Activated CD8-positive, alpha-beta T cell treated with anti-CD3 and anti-CD28 coated beads, Interleukin-2, amount 10 ng/mL, durations not matched to agents 7 days and 5 days (primary cell): ENCODE measurements around the gene SLC6A6. TPM values are rescaled to one million over a fixed set of nuclear protein-coding genes. Genes with fewer than 3 reads are reported as not detected.

Source experiments
- ATAC-seq: fragments of 150-1000 bp; cut with Tn5 transposase; one replicate; pipeline ENCODE4 v1.10.0; 2021; ENCODE audit warnings: moderate library complexity
- CTCF ChIA-PET: fragments of 350-600 bp; sonication (Branson Sonifier 250); formaldehyde crosslinking; loops from one replicate; lab custom pipeline; 2021; ENCODE audit warnings: antibody characterized with exemption; lab: Charles Lee
- POLR2A ChIA-PET: fragments of 350-600 bp; sonication (Branson Sonifier 250); formaldehyde crosslinking; loops from one replicate; lab custom pipeline; 2021; ENCODE audit warnings: antibody characterized with exemption; lab: Charles Lee
- DNase-seq: peaks from one replicate; pipeline ENCODE4 v3.0.0-alpha.2; 2020
- H3K27ac Mint-ChIP-seq: one replicate; pipeline ENCODE4 v1.8.0; 2021; ENCODE audit warnings: mild to moderate bottlenecking, mixed read lengths
- H3K27me3 Mint-ChIP-seq: one replicate; pipeline ENCODE4 v1.8.0; 2021; ENCODE audit warnings: low read depth, mixed read lengths
- H3K36me3 Mint-ChIP-seq: one replicate; pipeline ENCODE4 v1.8.0; 2021; ENCODE audit warnings: low read depth, mixed read lengths
- H3K4me1 Mint-ChIP-seq: one replicate; pipeline ENCODE4 v1.8.0; 2021; ENCODE audit warnings: low read depth, mixed read lengths
- H3K4me3 Mint-ChIP-seq: one replicate; pipeline ENCODE4 v1.8.0; 2021; ENCODE audit warnings: mild to moderate bottlenecking, mixed read lengths
- H3K9me3 Mint-ChIP-seq: one replicate; pipeline ENCODE4 v1.8.0; 2022; ENCODE audit warnings: mixed read lengths; ENCODE audit not compliant: insufficient read depth
- total RNA-seq, 2 experiments: library from RNA; stranded (reverse); gene quantifications; one replicate each; pipeline ENCODE4 v1.2.3, GENCODE V29; 2021

SLC6A6 gene
- total RNA-seq, 2 experiments from 2014 or later = 36.8 to 37.9 TPM

- no peak for ATAC-seq
- Mint-ChIP-seq H3K9me3 (no peaks in the 10 kb centered on the region), H3K27ac (no peak overlapping the region), H3K27me3 (peaks cover 11% of the 10 kb centered on the region), H3K4me3 (no peak overlapping the region), H3K4me1 (no peaks in the 10 kb centered on the region), H3K36me3 (no peaks in the 10 kb centered on the region)
- POLR2A ChIA-PET = no interaction called here
- CTCF ChIA-PET = no interaction called here
- DNase-seq = no peak
Measured at GRCh38 chr3:14525685-14526631, 123.6 kb downstream of the SLC6A6 start.

DNA sequence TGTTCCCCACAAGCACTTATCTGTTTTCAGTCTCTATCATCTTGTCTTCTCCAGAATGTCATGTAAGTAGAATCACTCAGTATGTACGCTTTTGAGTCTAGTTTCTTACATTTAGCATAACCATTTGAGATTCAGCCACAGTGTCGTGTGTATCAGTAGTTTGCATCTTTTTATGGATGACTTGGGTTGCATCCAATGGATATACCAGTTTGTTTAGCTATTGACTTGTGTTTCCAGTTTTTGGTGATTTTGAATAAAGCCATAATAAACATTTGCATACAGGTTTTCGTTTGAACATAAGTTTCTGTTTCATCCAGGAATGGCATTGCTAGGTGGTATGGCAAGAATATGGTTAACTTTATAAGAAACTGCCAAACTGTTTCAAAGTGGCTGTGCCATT, 125.7 kb downstream of the SLC6A6 start:
- no peaks in the 10 kb centered on the region for H3K4me1 Mint-ChIP-seq
- H3K9me3 Mint-ChIP-seq = no peaks in the 10 kb centered on the region
- ATAC-seq (no peak), DNase-seq (no peak)
- POLR2A ChIA-PET = no interaction called here
- CTCF ChIA-PET = interaction anchor here (0.6 kb wide), 1 partner anchor 42 kb away, joined by 3 read pairs; no protein-coding TSS in a partner anchor
- H3K4me3 Mint-ChIP-seq = no peak overlapping the region
- H3K27me3 Mint-ChIP-seq = peaks cover 12% of the 10 kb centered on the region
- H3K36me3 Mint-ChIP-seq = no peaks in the 10 kb centered on the region
- no peak overlapping the region for H3K27ac Mint-ChIP-seq

DNA sequence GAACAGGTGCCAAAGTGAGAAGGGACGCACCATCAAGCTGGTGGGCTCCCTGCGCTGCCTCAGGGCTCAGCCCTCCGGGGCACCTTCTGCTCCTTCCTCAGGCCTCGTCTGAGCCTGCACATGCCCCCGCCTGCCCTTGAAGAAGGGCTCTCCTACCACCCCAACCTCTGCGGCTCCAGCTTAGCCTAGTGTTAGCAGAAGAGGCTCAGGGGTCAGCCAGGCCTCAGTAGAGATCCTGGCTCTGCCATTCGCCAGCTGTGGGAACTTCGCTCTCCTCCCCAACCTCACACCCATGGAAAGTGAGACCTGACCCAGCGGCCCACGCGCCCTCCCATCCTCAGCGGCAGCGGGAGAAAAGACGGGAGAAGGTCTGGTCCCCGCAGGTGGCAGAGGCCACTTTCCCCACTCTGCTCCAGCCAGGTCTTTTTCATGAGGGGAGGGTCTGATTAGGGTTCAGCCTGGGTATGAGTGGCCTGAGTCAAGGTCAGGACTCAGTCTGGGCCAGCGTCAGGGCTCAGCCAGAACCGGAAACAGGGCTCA, 129.5 kb downstream of the SLC6A6 start:
- no peak overlapping the region for H3K27ac Mint-ChIP-seq
- CTCF ChIA-PET = no interaction called here
- POLR2A ChIA-PET = no interaction called here
- no peaks in the 10 kb centered on the region for H3K36me3 Mint-ChIP-seq
- no peak for DNase-seq
- no peak overlapping the region for H3K4me3 Mint-ChIP-seq
- H3K27me3 Mint-ChIP-seq = peaks cover 12% of the 10 kb centered on the region
- no peaks in the 10 kb centered on the region for H3K9me3 Mint-ChIP-seq
- ATAC-seq = no peak
- H3K4me1 Mint-ChIP-seq = no peaks in the 10 kb centered on the region

GRCh38 chr3:14532691-14533456, 130.5 kb downstream of the SLC6A6 start:
- H3K4me1 Mint-ChIP-seq = no peaks in the 10 kb centered on the region
- no peaks in the 10 kb centered on the region for H3K36me3 Mint-ChIP-seq
- POLR2A ChIA-PET = interaction anchor here (1.0 kb wide), 1 partner anchor 47 kb away, joined by 3 read pairs; no protein-coding TSS in a partner anchor
- DNase-seq (peak; percentile 30), ATAC-seq (peak; percentile 44)
- CTCF ChIA-PET = no interaction called here
- H3K27ac Mint-ChIP-seq = no peak overlapping the region
- H3K9me3 Mint-ChIP-seq = no peaks in the 10 kb centered on the region
- peaks cover 10% of the 10 kb centered on the region for H3K27me3 Mint-ChIP-seq
- no peak overlapping the region for H3K4me3 Mint-ChIP-seq

GRCh38 chr3:14533457-14533958, 131.1 kb downstream of the SLC6A6 start:
- H3K9me3 Mint-ChIP-seq = no peaks in the 10 kb centered on the region
- H3K27ac Mint-ChIP-seq = no peak overlapping the region
- ChIA-PET POLR2A (interaction anchor here (1.0 kb wide), 1 partner anchor 47 kb away, joined by 3 read pairs; no protein-coding TSS in a partner anchor), CTCF (no interaction called here)
- DNase-seq (no peak), ATAC-seq (no peak)
- H3K4me1 Mint-ChIP-seq = no peaks in the 10 kb centered on the region
- H3K27me3 Mint-ChIP-seq = peaks cover 8% of the 10 kb centered on the region
- H3K4me3 Mint-ChIP-seq = no peak overlapping the region
- H3K36me3 Mint-ChIP-seq = no peaks in the 10 kb centered on the region

DNA sequence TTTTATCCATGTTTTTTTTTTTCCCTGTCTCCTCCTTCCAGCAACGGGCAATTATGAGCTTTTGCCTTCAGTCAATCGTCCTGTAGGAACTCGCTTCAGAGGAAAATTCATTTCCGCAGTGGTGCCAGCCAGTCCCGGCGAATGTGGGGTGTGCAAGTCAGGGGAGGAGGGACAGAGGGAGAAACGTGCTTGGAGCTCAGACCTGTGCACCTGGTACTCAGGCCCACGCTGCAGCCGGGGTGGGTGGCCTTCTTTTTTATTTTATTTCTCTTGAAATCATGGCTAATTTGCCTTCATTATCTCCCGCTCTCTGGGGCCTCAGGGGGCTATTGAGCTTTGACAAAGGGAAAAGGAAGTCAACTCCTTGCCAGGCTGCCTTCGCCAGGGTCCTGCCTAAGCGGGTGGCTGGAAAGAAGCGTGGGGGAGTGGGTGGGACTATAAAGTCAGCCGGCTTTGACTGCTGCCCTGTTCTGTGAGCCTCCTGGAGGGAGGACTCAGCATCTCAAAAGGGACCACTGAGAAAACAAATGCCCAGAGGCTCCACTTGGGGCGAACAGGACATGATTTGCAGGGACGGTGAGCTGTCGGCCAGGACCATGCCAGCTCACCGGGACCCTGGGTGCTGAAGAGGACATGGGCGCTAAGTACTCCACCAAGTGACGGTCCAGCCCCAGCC, 132.2 kb downstream of the SLC6A6 start:
- Mint-ChIP-seq H3K36me3 (no peaks in the 10 kb centered on the region), H3K4me1 (no peaks in the 10 kb centered on the region), H3K4me3 (no peak overlapping the region), H3K9me3 (no peaks in the 10 kb centered on the region), H3K27ac (no peak overlapping the region), H3K27me3 (peaks cover 8% of the 10 kb centered on the region)
- ChIA-PET POLR2A (no interaction called here), CTCF (no interaction called here)
- ATAC-seq = no peak
- DNase-seq = no peak

DNA sequence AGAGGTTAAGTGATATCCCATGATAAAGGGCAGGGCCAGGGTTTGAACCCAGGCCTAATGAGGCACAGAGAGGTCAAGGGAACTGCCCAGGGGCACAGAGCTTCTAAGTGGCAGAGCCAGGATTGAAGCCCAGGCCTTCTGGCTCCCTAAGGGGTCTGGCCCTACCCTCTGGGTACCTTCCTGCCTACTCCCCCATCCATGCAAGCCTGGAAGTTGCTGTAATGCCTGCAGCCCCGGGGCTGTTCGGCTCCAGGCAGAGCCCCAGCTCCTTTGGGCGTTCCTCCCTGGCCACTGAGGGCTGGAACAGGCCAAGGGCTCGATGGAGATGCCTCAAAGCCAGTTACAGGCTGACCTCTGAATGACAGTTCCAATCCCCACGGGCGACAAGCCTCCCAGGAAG, 133.2 kb downstream of the SLC6A6 start:
- Mint-ChIP-seq H3K27ac (no peak overlapping the region), H3K27me3 (peaks cover 2% of the 10 kb centered on the region), H3K36me3 (no peaks in the 10 kb centered on the region), H3K9me3 (no peaks in the 10 kb centered on the region), H3K4me3 (no peak overlapping the region), H3K4me1 (no peaks in the 10 kb centered on the region)
- no peak for DNase-seq
- POLR2A ChIA-PET = no interaction called here
- CTCF ChIA-PET = no interaction called here
- no peak for ATAC-seq

DNA sequence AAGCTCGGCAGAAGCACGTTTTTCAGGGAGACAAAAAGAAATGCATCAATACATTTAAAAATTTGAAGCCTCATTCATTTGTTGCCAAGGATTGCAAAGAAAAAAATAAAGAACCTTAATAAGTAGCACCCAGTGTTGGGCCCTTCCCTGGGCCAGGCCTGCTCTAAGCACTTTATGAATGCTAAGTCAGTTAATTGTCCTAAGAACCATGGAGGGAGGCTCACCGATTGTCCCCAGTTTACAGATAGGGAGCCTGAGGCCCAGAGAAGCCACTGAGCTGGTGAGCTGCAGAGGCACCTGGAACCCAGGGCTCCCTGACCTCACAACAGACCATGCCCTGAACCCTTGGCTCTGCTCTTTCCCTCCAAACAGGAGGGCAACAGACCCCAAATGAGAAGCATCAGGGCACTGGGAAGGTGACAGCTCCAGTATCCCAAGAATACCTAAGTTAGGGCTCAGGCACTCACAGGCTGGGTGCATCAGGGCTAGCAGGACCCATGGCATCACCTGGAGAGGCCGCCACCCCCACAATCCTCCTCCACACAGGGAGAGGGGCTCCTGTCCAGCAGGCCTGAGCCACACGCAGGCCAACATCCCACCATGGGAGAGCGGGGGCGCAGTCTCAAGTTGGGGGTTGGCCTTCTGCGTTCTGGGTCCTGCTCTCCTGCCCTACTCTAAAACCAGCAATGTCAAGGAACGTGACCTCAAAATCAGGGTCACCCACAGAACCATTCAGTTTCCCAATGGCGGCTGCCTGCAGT, 133.8 kb downstream of the SLC6A6 start:
- Mint-ChIP-seq H3K4me1 (no peaks in the 10 kb centered on the region), H3K27me3 (peaks cover 2% of the 10 kb centered on the region), H3K4me3 (no peak overlapping the region), H3K36me3 (no peaks in the 10 kb centered on the region), H3K27ac (no peak overlapping the region), H3K9me3 (no peaks in the 10 kb centered on the region)
- POLR2A ChIA-PET = no interaction called here
- DNase-seq = no peak
- CTCF ChIA-PET = no interaction called here
- no peak for ATAC-seq

DNA sequence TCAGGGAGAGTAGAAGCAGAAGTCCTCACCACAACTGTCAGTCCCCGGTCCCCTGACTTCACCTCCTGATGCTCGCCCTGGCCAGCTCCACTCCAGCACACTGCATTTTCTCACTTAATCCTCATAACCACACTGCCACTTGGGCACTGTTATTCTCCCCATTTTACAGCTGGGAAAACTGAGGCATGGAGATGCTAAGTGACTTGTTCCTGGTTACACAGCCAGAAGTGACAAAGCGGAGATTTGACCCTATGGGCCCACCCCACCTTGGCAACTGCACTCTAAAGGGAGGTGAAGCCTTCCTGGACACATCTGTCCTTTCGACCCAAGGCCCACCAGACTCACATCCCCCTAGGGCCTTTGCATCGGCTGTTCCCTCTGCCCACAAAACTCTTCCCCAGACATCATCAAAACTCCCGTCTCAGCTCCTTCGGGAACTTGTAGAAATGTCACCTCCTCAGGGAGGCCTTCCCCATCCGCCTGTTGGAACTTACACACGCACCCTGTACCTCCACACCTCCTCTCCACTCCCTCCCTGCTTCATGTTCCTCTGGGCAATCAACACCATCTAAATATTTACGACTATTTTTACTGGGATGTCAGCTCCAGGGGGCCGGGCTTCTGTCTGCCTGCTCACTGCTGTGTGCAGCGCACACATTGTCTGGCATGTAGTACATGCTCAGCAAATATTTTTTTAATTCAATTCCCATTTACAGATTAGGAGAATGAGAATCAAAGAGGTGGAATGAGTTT, 134.6 kb downstream of the SLC6A6 start:
- peaks cover 2% of the 10 kb centered on the region for H3K27me3 Mint-ChIP-seq
- no peaks in the 10 kb centered on the region for H3K9me3 Mint-ChIP-seq
- ChIA-PET POLR2A (no interaction called here), CTCF (no interaction called here)
- H3K36me3 Mint-ChIP-seq = no peaks in the 10 kb centered on the region
- H3K4me1 Mint-ChIP-seq = no peaks in the 10 kb centered on the region
- no peak overlapping the region for H3K27ac Mint-ChIP-seq
- DNase-seq (no peak), ATAC-seq (no peak)
- no peak overlapping the region for H3K4me3 Mint-ChIP-seq

GRCh38 chr3:14537590-14538450, 135.4 kb downstream of the SLC6A6 start:
- H3K27me3 Mint-ChIP-seq = peaks cover 2% of the 10 kb centered on the region
- H3K27ac Mint-ChIP-seq = no peak overlapping the region
- no peaks in the 10 kb centered on the region for H3K4me1 Mint-ChIP-seq
- no peaks in the 10 kb centered on the region for H3K36me3 Mint-ChIP-seq
- no peak for ATAC-seq
- no peaks in the 10 kb centered on the region for H3K9me3 Mint-ChIP-seq
- ChIA-PET POLR2A (no interaction called here), CTCF (interaction anchor here (0.9 kb wide), 1 partner anchor 334 kb away, joined by 3 read pairs; no protein-coding TSS in a partner anchor)
- no peak for DNase-seq
- H3K4me3 Mint-ChIP-seq = no peak overlapping the region
